ENCODE measurements around the gene APBA3.

DNA sequence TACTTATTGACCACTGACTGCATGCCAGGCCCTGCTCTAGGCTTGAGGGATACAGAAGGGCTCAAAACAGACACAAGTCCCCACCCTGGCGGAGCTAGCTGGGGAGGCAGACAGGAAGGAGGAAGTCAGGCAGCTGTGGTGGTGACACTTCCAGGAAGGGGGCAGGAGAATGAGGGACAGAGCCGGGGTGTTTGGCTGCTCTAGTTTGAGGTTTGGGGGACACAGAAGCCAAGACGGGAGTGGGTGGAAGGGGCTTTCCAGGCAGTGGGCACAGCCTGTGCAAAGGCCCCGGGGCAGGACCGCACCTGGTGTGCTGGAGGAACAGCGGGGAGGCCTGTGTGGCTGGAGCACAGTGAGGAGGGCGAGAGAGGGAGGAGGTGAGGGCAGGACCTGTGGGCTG, 5.0 kb upstream of the APBA3 start:
- TF ChIP-seq TAF1 (IDR thresholded peaks at IDR 0.05; ENCODE audit: borderline replicate concordance, low read depth, low read length): no peak
- TF ChIP-seq POLR2A (IDR thresholded peaks at IDR 0.05; ENCODE audit: low read depth, low read length): no peak

Measured in GM12892 (cell line).